GM12878 (cell line): ENCODE data around the gene TAB2. TPM values are rescaled to one million over a fixed set of nuclear protein-coding genes. Genes with fewer than 3 reads are reported as not detected.
"Not testable (repeated sequence)": the region's sequence is repeated elsewhere in the genome, so short reads cannot be mapped to it uniquely, and the experiment has no call there.

Experiments used
- ATAC-seq: fragments of 200-7000 bp; cut with Tn5 transposase; 3 replicates; pipeline ENCODE4 v1.9.1; 2020; ENCODE audit warnings: mild to moderate bottlenecking, moderate library complexity
- BruUV-seq: library from RNA; stranded (reverse); fragments of 400-500 nt; replicated peaks from 2 replicates; lab custom pipeline; 2021; lab: Mats Ljungman, UMichigan
- CTCF ChIA-PET: fragments of 300-600 bp; sonication (Branson Sonifier 250); formaldehyde crosslinking; extraction: SDS; loops from one replicate; lab custom pipeline; 2021; ENCODE audit warnings: inconsistent platforms; lab: Yijun Ruan, JAX
- POLR2A ChIA-PET: fragments of 350-600 bp; formaldehyde crosslinking; extraction: SDS; loops from one replicate; lab custom pipeline; 2021; ENCODE audit warnings: inconsistent platforms; lab: Charles Lee
- RAD21 ChIA-PET: fragments of 300-600 bp; sonication (Branson Sonifier 250); formaldehyde crosslinking; loops from one replicate; lab custom pipeline; 2023; ENCODE audit warnings: antibody characterized with exemption; ENCODE audit not compliant: unreplicated experiment; lab: Charles Lee
- SMC1A ChIA-PET: fragments of 300-600 bp; sonication (Branson Sonifier 250); formaldehyde crosslinking; loops from one replicate; lab custom pipeline; 2023; ENCODE audit not compliant: unreplicated experiment, uncharacterized antibody; lab: Charles Lee
- DNase-seq: peaks from one replicate; pipeline ENCODE4 v3.0.0-alpha.2; 2011; ENCODE audit warnings: low read depth, low spot score
- FAIRE-seq: peaks from 3 replicates; lab custom pipeline; 2011; peaks lifted over from hg19 to GRCh38; lab: Jason Lieb, UNC
- H2AFZ ChIP-seq: 2 replicates; pipeline ENCODE4 v1.6.0; 2011; ENCODE audit warnings: low read depth, low read length, control low read depth; ENCODE audit not compliant: control insufficient read depth
- H3K27ac ChIP-seq: 2 replicates; pipeline ENCODE4 v1.5.1; 2011; ENCODE audit warnings: control low read depth; ENCODE audit not compliant: control insufficient read depth, insufficient read depth
- H3K27me3 ChIP-seq, 2 experiments: replicated peaks in 1 of 2; 2 replicates each; pipeline versions ENCODE4 v1.6.0 to v1.6.1; 2011; ENCODE audit warnings: low read length in 1 of 2; ENCODE audit not compliant: control insufficient read depth in 2 of 2, insufficient read depth in 2 of 2
- H3K36me3 ChIP-seq, 2 experiments: 2 replicates each; pipeline ENCODE4 v1.5.1; 2011; ENCODE audit warnings: low read length in 1 of 2; ENCODE audit not compliant: control insufficient read depth in 2 of 2, insufficient read depth in 2 of 2
- H3K4me1 ChIP-seq: 2 replicates; pipeline ENCODE4 v1.6.1; 2011; ENCODE audit warnings: mild to moderate bottlenecking, low read length, moderate library complexity, mixed read lengths; ENCODE audit not compliant: control insufficient read depth, insufficient read depth
- H3K4me2 ChIP-seq: 2 replicates; pipeline ENCODE4 v1.6.0; 2011; ENCODE audit warnings: control low read depth; ENCODE audit not compliant: control insufficient read depth, insufficient read depth
- H3K4me3 ChIP-seq: fragments of 200-600 bp; sonication (generic); 2 replicates; pipeline ENCODE4 v1.5.1; 2016
- H3K79me2 ChIP-seq: 2 replicates; pipeline ENCODE4 v1.6.0; 2011; ENCODE audit warnings: low read length; ENCODE audit not compliant: control insufficient read depth, insufficient read depth
- H3K9ac ChIP-seq: 2 replicates; pipeline ENCODE4 v1.8.0; 2011; ENCODE audit warnings: low read length, control low read depth, mixed read lengths; ENCODE audit not compliant: control insufficient read depth, insufficient read depth
- H3K9me3 ChIP-seq: replicated peaks from 3 replicates; pipeline ENCODE4 v1.5.1; 2011; ENCODE audit warnings: mild to moderate bottlenecking, low read length; ENCODE audit not compliant: control insufficient read depth, insufficient read depth
- H4K20me1 ChIP-seq: 2 replicates; pipeline ENCODE4 v1.6.0; 2011; ENCODE audit not compliant: control insufficient read depth, insufficient read depth
- BMI1 ChIP-seq: fragments of 450-650 bp; IDR thresholded peaks from 2 replicates; pipeline ENCODE4 v1.6.1; 2016; ENCODE audit warnings: mild to moderate bottlenecking, moderate library complexity, borderline replicate concordance
- CBFB ChIP-seq: IDR thresholded peaks from 2 replicates; pipeline ENCODE4 v1.6.1; 2016; ENCODE audit warnings: antibody characterized with exemption, low read depth
- RAD21 ChIP-seq: IDR thresholded peaks from 2 replicates; pipeline ENCODE4 v1.6.1; 2011; ENCODE audit warnings: mild to moderate bottlenecking, low read depth, low read length, moderate library complexity; ENCODE audit not compliant: insufficient read depth
- ZNF207 ChIP-seq: fragments of 450-650 bp; IDR thresholded peaks from 2 replicates; pipeline ENCODE4 v1.6.1; 2014; ENCODE audit warnings: antibody characterized with exemption, mild to moderate bottlenecking, borderline replicate concordance
- WGBS: methylation state at CpG from one replicate; pipeline ENCODE4 v1.1.6; 2016; ENCODE audit warnings: low lambda C conversion rate; ENCODE audit not compliant: insufficient replicate concordance, insufficient coverage; ENCODE audit errors: missing lambda C conversion rate; 5-methylcytosine and 5-hydroxymethylcytosine counted together
- in situ Hi-C: fragments of 300-500 bp; cut with MboI; formaldehyde crosslinking; loops from 9 replicates; pipeline ENCODE4 v1.14.3; 2018; ENCODE audit warnings: mixed read lengths
- intact Hi-C: fragments of 100-400 bp; cut with micrococcal nuclease; formaldehyde crosslinking; loops from one replicate; pipeline ENCODE4 v1.14.2; 2022; ENCODE audit not compliant: unreplicated experiment
- polyA plus RNA-seq, 11 experiments: library from polyadenylated mRNA; depleted of rRNA in 4 of 11; unstranded in 6 of 11; stranded (reverse) in 5 of 11; fragments of >200 nt; fragmentation: Nextera tagmentation in 4 of 11; fragmentation: Illumina TruSeq in 1 of 11; extraction: Ambion mirVana in 4 of 11; extraction: Trizol in 1 of 11; gene quantifications; 1 replicate in 1 of 11; 2 replicates in 10 of 11; pipeline versions ENCODE4 v1.2.1 to v1.2.3, GENCODE V29; 2011 to 2016; ENCODE audit warnings: inconsistent platforms in 2 of 11, missing spikeins in 2 of 11, low read depth in 1 of 11
- total RNA-seq, 4 experiments: library from RNA; depleted of rRNA in 3 of 4; stranded (reverse); fragments of >200 nt in 3 of 4; fragmentation: Illumina TruSeq in 1 of 4; extraction: Trizol in 1 of 4; gene quantifications; 2 replicates each; pipeline versions ENCODE4 v1.2.1 to v1.2.3, GENCODE V29; 2013 to 2021

The TAB2 gene
- total and polyA plus RNA-seq, 10 of the 15 experiments (the other 5 are each of a cell fraction or from before 2014, with no cell fraction given) = 8.9 to 66.3 (median 23.0) TPM

DNA sequence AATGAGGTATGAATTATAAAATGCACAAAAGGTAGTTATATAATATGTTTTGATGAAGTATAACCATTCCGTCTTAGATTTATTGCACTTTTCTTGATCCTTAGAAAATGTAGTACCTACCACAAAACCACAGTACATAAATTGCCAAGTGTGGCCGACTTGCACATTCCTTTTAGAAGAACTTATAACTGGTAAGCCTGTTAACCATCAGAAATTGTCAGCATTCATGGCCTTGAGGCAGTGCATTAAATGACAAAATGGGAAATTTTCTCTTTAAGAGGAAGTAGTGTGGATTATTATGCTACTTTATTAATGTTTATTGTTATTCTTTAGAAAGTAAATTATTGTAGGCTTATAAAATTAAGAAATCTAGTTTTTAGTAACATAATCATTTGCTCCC, 29.6 kb downstream of the TAB2 start:
- H2AFZ ChIP-seq = no peak overlapping the region
- H3K9ac ChIP-seq = no peak overlapping the region
- ATAC-seq (no peak), FAIRE-seq (no peak)
- H3K4me3 ChIP-seq = no peak overlapping the region
- in situ Hi-C loops = no loop called here
- no peaks in the 10 kb centered on the region for H3K9me3 ChIP-seq
- ChIA-PET POLR2A (interaction anchor here (1.4 kb wide), 1 partner anchor 13 kb away, joined by 3 read pairs; no protein-coding TSS in a partner anchor), RAD21 (interaction anchor here (0.6 to 1.6 kb wide), 2 partner anchors 13 to 68 kb away, joined by 3 to 4 read pairs; no protein-coding TSS in a partner anchor)
- no peak overlapping the region for H3K4me2 ChIP-seq
- BruUV-seq = no TSS peak
- intact Hi-C loops = no loop called here
- TF ChIP-seq CBFB (no peak), RAD21 (no peak), ZNF207 (no peak), BMI1 (no peak)
- TF ChIP-seq, all 136 proteins: peak for 0
- Histone ChIP-seq H3K79me2 (peaks cover 82% of the 10 kb centered on the region), H3K36me3 (peaks cover 2 to 3% of the 10 kb centered on the region in 2 experiments; a peak in 3 of 4 replicates), H3K27ac (no peak overlapping the region), H3K4me1 (peaks cover 9% of the 10 kb centered on the region; the same call in 1 of the 2 replicates), H4K20me1 (no peaks in the 10 kb centered on the region), H3K27me3 (no peaks in the 10 kb centered on the region)
- CTCF ChIA-PET = interaction anchor here (1.1 to 1.7 kb wide), 2 partner anchors 20 to 85 kb away, joined by 3 read pairs; no protein-coding TSS in a partner anchor
- SMC1A ChIA-PET = interaction anchor here (0.8 to 6.7 kb wide), 7 partner anchors 9 to 266 kb away, joined by 3 to 54 read pairs (median 4); no protein-coding TSS in a partner anchor
- no peak for DNase-seq
- 79% methylated on average over 2 of the region's 2 CpGs for WGBS

GRCh38 chr6:149349279-149349678, 31.8 kb downstream of the TAB2 start:
- H4K20me1 ChIP-seq, FAIRE-seq, H2AFZ ChIP-seq, H3K27me3 ChIP-seq, H3K36me3 ChIP-seq, H3K4me2 ChIP-seq, H3K27ac ChIP-seq, ATAC-seq, H3K9me3 ChIP-seq, H3K9ac ChIP-seq, H3K4me3 ChIP-seq, in situ Hi-C loops, RAD21 ChIA-PET, H3K4me1 ChIP-seq, intact Hi-C loops, BruUV-seq, DNase-seq: not testable (repeated sequence)
- WGBS = 100% methylated on average over 5 of the region's 6 CpGs
- ChIA-PET POLR2A (interaction anchor here (0.7 kb wide), 1 partner anchor 159 kb away, joined by 9 read pairs; no protein-coding TSS in a partner anchor), SMC1A (interaction anchor here (0.6 to 1.4 kb wide), 7 partner anchors 17 to 717 kb away, joined by 3 to 5 read pairs (median 3); no protein-coding TSS in a partner anchor), CTCF (interaction anchor here (0.7 to 1.2 kb wide), 2 partner anchors 10 to 27 kb away, joined by 4 to 5 read pairs; no protein-coding TSS in a partner anchor)
- peaks cover 79% of the 10 kb centered on the region for H3K79me2 ChIP-seq
